ENCODE measurements around the gene GSK3A. TPM values are rescaled to one million over a fixed set of nuclear protein-coding genes. Genes with fewer than 3 reads are reported as not detected.
A peak's percentile ranks its signal among the peaks of the same experiment; 100 is the strongest.

GSK3A gene
- total RNA-seq, 6 experiments from 2014 or later, result 12.3 to 14.8 (median 13.5) TPM

- intact Hi-C loops (cut with DNase I), result no loop called here
- DNase-seq, result peak in 2 of 3 donors; percentile 54 to 70
- TF ChIP-seq, protein P1, sequence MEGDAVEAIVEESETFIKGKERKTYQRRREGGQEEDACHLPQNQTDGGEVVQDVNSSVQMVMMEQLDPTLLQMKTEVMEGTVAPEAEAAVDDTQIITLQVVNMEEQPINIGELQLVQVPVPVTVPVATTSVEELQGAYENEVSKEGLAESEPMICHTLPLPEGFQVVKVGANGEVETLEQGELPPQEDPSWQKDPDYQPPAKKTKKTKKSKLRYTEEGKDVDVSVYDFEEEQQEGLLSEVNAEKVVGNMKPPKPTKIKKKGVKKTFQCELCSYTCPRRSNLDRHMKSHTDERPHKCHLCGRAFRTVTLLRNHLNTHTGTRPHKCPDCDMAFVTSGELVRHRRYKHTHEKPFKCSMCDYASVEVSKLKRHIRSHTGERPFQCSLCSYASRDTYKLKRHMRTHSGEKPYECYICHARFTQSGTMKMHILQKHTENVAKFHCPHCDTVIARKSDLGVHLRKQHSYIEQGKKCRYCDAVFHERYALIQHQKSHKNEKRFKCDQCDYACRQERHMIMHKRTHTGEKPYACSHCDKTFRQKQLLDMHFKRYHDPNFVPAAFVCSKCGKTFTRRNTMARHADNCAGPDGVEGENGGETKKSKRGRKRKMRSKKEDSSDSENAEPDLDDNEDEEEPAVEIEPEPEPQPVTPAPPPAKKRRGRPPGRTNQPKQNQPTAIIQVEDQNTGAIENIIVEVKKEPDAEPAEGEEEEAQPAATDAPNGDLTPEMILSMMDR (IDR thresholded peaks at IDR 0.05), result no peak
- TF ChIP-seq POLR2A (IDR thresholded peaks at IDR 0.05), result no peak
These were observed 13.7 kb upstream of the GSK3A start for GRCh38 chr19:42255766-42256745.

DNA sequence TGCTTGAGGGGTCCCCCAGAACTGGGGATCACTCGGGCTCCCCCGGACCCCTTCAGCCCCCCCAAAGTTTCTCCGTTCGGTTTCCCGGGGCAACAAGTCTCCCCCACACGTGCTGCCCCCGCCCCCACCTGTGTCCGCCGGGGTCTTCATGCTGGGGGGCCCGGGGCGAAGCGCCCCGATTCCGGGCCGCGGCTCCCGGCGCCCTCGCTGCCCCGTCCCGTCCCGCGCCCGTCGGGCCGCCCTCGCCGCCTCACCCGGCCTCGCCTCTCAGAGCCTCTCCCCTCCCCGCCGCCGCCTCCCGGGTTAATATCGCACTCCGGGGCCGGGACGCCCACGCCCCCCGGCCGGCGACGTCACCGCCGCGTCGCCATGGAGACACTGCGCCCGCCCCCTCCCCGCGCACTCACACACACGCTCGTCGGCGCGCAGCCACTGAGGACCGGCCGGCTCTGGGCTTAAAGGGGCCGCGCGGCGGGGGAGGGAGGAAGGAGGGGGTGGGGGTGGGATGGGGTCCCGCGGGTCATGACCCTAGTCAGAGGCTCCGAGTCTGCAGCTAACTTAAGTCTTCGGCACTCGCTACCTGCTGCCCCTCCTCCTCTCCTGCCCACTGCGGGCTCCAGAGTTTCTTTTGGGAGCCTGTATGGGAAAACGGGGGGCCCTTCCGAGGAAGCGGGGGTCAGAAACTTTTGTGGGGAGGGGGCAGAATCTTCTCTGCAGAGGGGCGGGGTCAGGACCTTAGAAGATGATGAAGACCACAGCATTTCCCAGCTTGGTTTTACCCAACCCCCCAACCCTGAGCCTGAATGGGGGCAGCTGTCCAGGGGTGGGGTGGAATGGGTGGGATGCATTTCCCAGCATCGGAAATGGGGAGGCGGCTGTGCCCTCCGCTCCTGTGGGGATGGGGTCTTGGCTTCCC lies 12.7 kb upstream of the GSK3A start, which contains the start of gene ERF:
TSS of gene ERF (minus strand) at position 279 of the 916 bp plus-strand sequence. CDS start at position 150, 129 bp downstream.
- Histone ChIP-seq H3K9me3 (no peaks in the 10 kb centered on the region), H3K36me3 (no peaks in the 10 kb centered on the region), H3K27ac (peak within 1 kb of the TSS; percentile 97 to 99 (median 99)), H3K4me3 (peak within 1 kb of the TSS; percentile 86 to 99 (median 98)), H3K4me1 (peaks cover 0 to 26% (median 5%) of the 10 kb centered on the region in 4 donors), H3K27me3 (no peaks in the 10 kb centered on the region)
- ATAC-seq (peak; percentile 78 to 87 (median 84)), DNase-seq (peak; percentile 95 to 97 (median 96))
- 0% methylated on average over 9 of the region's 75 CpGs for WGBS (ENCODE audit: insufficient coverage, low coverage, low lambda C conversion rate, missing lambda C conversion rate)
- intact Hi-C loops (cut with DNase I), result loop anchor here in 1 of 2 donors (5.0 kb wide), 1 partner anchor 32 kb away; no protein-coding TSS in a partner anchor
- TF ChIP-seq POLR2A (IDR thresholded peaks at IDR 0.05), result peak; percentile 99
- TF ChIP-seq, protein P1 (IDR thresholded peaks at IDR 0.05), result peak in 1 of 4 donors; percentile 25

More at GRCh38 chr19:42255766-42256745, 13.7 kb upstream of the GSK3A start:
- Histone ChIP-seq H3K36me3 (no peaks in the 10 kb centered on the region), H3K27ac (peak overlapping the region; percentile 61 to 99 (median 97)), H3K9me3 (no peaks in the 10 kb centered on the region), H3K27me3 (no peaks in the 10 kb centered on the region), H3K4me1 (peaks cover 0 to 21% (median 5%) of the 10 kb centered on the region in 4 donors), H3K4me3 (peak overlapping the region; percentile 86 to 99 (median 98))
- peak in 3 of 4 donors; percentile 1 to 9 (median 3) for ATAC-seq
- 14% methylated on average over 30 of the region's 38 CpGs for WGBS (ENCODE audit: insufficient coverage, low coverage, low lambda C conversion rate, missing lambda C conversion rate)

DNA sequence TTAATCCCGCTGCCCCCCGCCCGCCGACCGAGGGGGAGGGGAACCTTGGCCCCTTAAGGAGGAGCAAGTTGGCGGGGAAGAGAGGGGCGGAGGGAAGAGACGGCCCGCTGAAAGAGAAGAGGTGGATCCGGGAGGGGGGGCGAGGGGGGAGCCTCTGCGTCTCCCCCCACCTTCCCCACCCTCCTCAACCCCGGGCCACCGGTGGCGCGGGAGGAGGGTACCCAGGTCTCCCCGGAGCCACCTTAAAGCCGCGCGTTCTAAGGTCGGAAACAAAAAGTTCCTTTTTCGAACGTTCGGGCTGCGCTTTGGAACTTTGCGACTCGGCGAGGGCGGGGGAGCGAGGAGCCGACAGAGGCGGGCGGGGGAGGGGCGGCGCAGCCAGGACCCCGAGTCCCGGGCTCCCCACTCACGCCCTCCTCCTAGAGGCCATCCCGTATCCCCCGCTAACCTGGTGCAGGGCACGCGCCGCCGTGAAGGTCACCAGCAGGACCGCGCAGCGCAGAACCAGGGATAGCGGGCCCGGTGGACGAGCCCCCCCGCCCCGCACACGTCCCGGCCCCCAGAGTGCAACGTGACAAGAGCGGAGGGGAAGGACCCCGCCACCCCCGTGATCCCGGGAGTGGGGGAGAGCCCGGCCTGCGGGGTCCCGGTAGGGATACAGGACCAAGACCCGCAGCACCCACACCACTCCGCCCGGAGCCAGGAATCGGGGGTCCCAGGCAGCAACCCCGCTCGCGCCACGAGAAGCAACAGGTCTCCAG lies 11.9 kb upstream of the GSK3A start:
- H3K4me3 ChIP-seq, result peak overlapping the region; percentile 86 to 99 (median 98)
- H3K27ac ChIP-seq, result peak overlapping the region; percentile 97 to 99 (median 99)
- ATAC-seq (peak; percentile 32 to 65 (median 46)), DNase-seq (peak; percentile 84 to 86 (median 85))
- peaks cover 0 to 6% (median under 1%) of the 10 kb centered on the region in 4 donors for H3K36me3 ChIP-seq
- 0% methylated on average over 9 of the region's 70 CpGs for WGBS (ENCODE audit: insufficient coverage, low coverage, low lambda C conversion rate, missing lambda C conversion rate)
- intact Hi-C loops (cut with DNase I), result loop anchor here in 1 of 2 donors (5.0 kb wide), 1 partner anchor 33 kb away; no protein-coding TSS in a partner anchor
- H3K4me1 ChIP-seq, result peaks cover 0 to 26% (median 5%) of the 10 kb centered on the region in 4 donors
- H3K9me3 ChIP-seq, result no peaks in the 10 kb centered on the region
- no peak for TF ChIP-seq POLR2A (IDR thresholded peaks at IDR 0.05)
- TF ChIP-seq, protein P1 (IDR thresholded peaks at IDR 0.05), result peak in 1 of 4 donors; percentile 8
- no peaks in the 10 kb centered on the region for H3K27me3 ChIP-seq
